H1 (cell line): ENCODE results near the gene SMIM13. TPM values are rescaled to one million over a fixed set of nuclear protein-coding genes. Genes with fewer than 3 reads are reported as not detected.

ENCODE experiments used
- CTCF ChIA-PET: fragments of 300-600 bp; sonication (Branson Sonifier 250); formaldehyde crosslinking; loops from one replicate; lab custom pipeline; 2021; ENCODE audit not compliant: partially characterized antibody; lab: Charles Lee
- POLR2A ChIA-PET: fragments of 300-600 bp; sonication (Branson Sonifier 250); formaldehyde crosslinking; loops from one replicate; lab custom pipeline; 2021; ENCODE audit warnings: inconsistent platforms; ENCODE audit not compliant: partially characterized antibody; lab: Charles Lee
- DNase-seq, 2 experiments: peaks; one replicate each; pipeline versions ENCODE4 v3.0.0 to v3.0.0-alpha.2; 2010 to 2022; ENCODE audit warnings: low spot score in 2 of 2, low read depth in 1 of 2, mixed read lengths in 1 of 2
- FAIRE-seq: peaks from 2 replicates; lab custom pipeline; 2011; peaks lifted over from hg19 to GRCh38; lab: Jason Lieb, UNC
- H2AFZ ChIP-seq: 2 replicates; pipeline ENCODE4 v1.8.1; 2012; ENCODE audit warnings: low read length, inconsistent platforms
- H2AK5ac ChIP-seq: 2 replicates; pipeline ENCODE4 v1.6.1; 2013; ENCODE audit warnings: low read depth, low read length
- H2BK120ac ChIP-seq: replicated peaks from 2 replicates; pipeline ENCODE3; 2013; ENCODE audit warnings: low read depth, low read length, inconsistent platforms
- H2BK12ac ChIP-seq: 2 replicates; pipeline ENCODE4 v1.6.1; 2013; ENCODE audit warnings: low read depth, low read length
- H2BK15ac ChIP-seq: 2 replicates; pipeline ENCODE4 v1.6.1; 2013; ENCODE audit warnings: low read length
- H2BK20ac ChIP-seq: 2 replicates; pipeline ENCODE4 v1.6.1; 2013; ENCODE audit warnings: low read length
- H2BK5ac ChIP-seq: 2 replicates; pipeline ENCODE4 v1.6.1; 2013; ENCODE audit warnings: low read depth, low read length
- H3K14ac ChIP-seq: 2 replicates; pipeline ENCODE4 v1.6.1; 2013; ENCODE audit warnings: inconsistent platforms; ENCODE audit not compliant: insufficient read length
- H3K18ac ChIP-seq: 2 replicates; pipeline ENCODE4 v1.6.1; 2013; ENCODE audit warnings: low read length; ENCODE audit errors: extremely low read depth
- H3K23ac ChIP-seq: 2 replicates; pipeline ENCODE4 v1.6.1; 2013; ENCODE audit warnings: inconsistent platforms; ENCODE audit not compliant: insufficient read length
- H3K23me2 ChIP-seq: 2 replicates; pipeline ENCODE4 v1.6.1; 2013; ENCODE audit warnings: low read depth, low read length
- H3K27ac ChIP-seq: 2 replicates; pipeline ENCODE4 v1.6.1; 2011; ENCODE audit warnings: low read depth, low read length, inconsistent platforms
- H3K27me3 ChIP-seq, 4 experiments: replicated peaks in 1 of 4; 1 replicate in 1 of 4; 2 replicates in 3 of 4; pipeline versions ENCODE4 v1.6.1 to v1.8.1; 2011 to 2013; ENCODE audit warnings: low read length in 3 of 4, mild to moderate bottlenecking in 3 of 4, inconsistent platforms in 2 of 4, mixed read lengths in 2 of 4, moderate library complexity in 1 of 4; ENCODE audit not compliant: control insufficient read depth in 3 of 4, insufficient read depth in 3 of 4; ENCODE audit errors: extremely low read depth in 1 of 4
- H3K36me3 ChIP-seq, 4 experiments: 2 replicates each; pipeline versions ENCODE4 v1.6.1 to v1.8.1; 2011 to 2013; ENCODE audit warnings: mild to moderate bottlenecking in 4 of 4, low read length in 3 of 4, moderate library complexity in 2 of 4, control low read depth in 1 of 4, inconsistent platforms in 1 of 4; ENCODE audit not compliant: insufficient read depth in 4 of 4, control insufficient read depth in 2 of 4
- H3K4ac ChIP-seq: replicated peaks from 2 replicates; pipeline ENCODE3; 2013; ENCODE audit warnings: low read length, low read depth, mixed read lengths, inconsistent platforms; ENCODE audit not compliant: insufficient read length
- H3K4me1 ChIP-seq, 4 experiments: replicated peaks in 1 of 4; 1 replicate in 1 of 4; 2 replicates in 3 of 4; pipeline versions ENCODE4 v1.6.1 to v1.8.1; 2011 to 2013; ENCODE audit warnings: low read length in 3 of 4, inconsistent platforms in 2 of 4, mixed read lengths in 1 of 4; ENCODE audit not compliant: insufficient read depth in 4 of 4, control insufficient read depth in 3 of 4
- H3K4me2 ChIP-seq, 2 experiments: 2 replicates each; pipeline versions ENCODE4 v1.6.1 to v1.8.1; 2011 to 2013; ENCODE audit warnings: low read depth in 2 of 2, low read length in 2 of 2, control low read depth in 1 of 2, inconsistent platforms in 1 of 2, mild to moderate bottlenecking in 1 of 2; ENCODE audit not compliant: insufficient read depth in 1 of 2
- H3K4me3 ChIP-seq, 4 experiments: fragments of 200-600, 300-600 bp in 1 of 4; sonication (generic), shearing (Covaris generic), sonication (Bioruptor Twin) in 1 of 4; 2 replicates each; pipeline versions ENCODE4 v1.5.1 to v1.8.1; 2011 to 2016; ENCODE audit warnings: low read length in 4 of 4, low read depth in 3 of 4, control low read depth in 2 of 4, inconsistent platforms in 2 of 4, mild to moderate bottlenecking in 2 of 4, mixed read lengths in 1 of 4, moderate library complexity in 1 of 4; ENCODE audit not compliant: insufficient read depth in 2 of 4; ENCODE audit errors: extremely low read depth in 1 of 4
- H3K56ac ChIP-seq: replicated peaks from 2 replicates; pipeline ENCODE3; 2013; ENCODE audit warnings: low read depth, mild to moderate bottlenecking, mixed read lengths, low read length, inconsistent platforms; ENCODE audit not compliant: insufficient read length
- H3K79me1 ChIP-seq: 2 replicates; pipeline ENCODE4 v1.6.1; 2013; ENCODE audit warnings: low read depth, low read length, control low read depth
- H3K79me2 ChIP-seq, 2 experiments: 2 replicates each; pipeline versions ENCODE4 v1.6.1 to v1.8.1; 2012 to 2013; ENCODE audit warnings: low read length in 2 of 2, mild to moderate bottlenecking in 2 of 2, inconsistent platforms in 1 of 2; ENCODE audit not compliant: insufficient read depth in 2 of 2, control insufficient read depth in 1 of 2
- H3K9ac ChIP-seq, 4 experiments: replicated peaks in 1 of 4; 1 replicate in 1 of 4; 2 replicates in 3 of 4; pipeline versions ENCODE4 v1.6.1 to v1.8.1; 2011 to 2013; ENCODE audit warnings: low read depth in 3 of 4, low read length in 3 of 4, control low read depth in 2 of 4, mild to moderate bottlenecking in 2 of 4, moderate library complexity in 2 of 4, inconsistent platforms in 1 of 4; ENCODE audit errors: extremely low read depth in 1 of 4
- H3K9me3 ChIP-seq, 2 experiments: 2 replicates each; pipeline versions ENCODE4 v1.6.1 to v1.8.1; 2012 to 2013; ENCODE audit warnings: mild to moderate bottlenecking in 2 of 2, moderate library complexity in 2 of 2, control low read depth in 1 of 2, inconsistent platforms in 1 of 2, low read depth in 1 of 2, low read length in 1 of 2, mixed read lengths in 1 of 2; ENCODE audit not compliant: insufficient read depth in 2 of 2
- H4K20me1 ChIP-seq, 2 experiments: replicated peaks in 1 of 2; 2 replicates each; pipeline versions ENCODE3 to v1.8.1; 2011 to 2013; ENCODE audit warnings: inconsistent platforms in 2 of 2, low read length in 2 of 2, mild to moderate bottlenecking in 1 of 2; ENCODE audit not compliant: insufficient read depth in 2 of 2, control insufficient read depth in 1 of 2
- H4K5ac ChIP-seq: 2 replicates; pipeline ENCODE4 v1.6.1; 2013; ENCODE audit warnings: low read length, low read depth, mixed read lengths, inconsistent platforms; ENCODE audit not compliant: insufficient read length
- H4K8ac ChIP-seq: 2 replicates; pipeline ENCODE4 v1.8.0; 2013; ENCODE audit warnings: mild to moderate bottlenecking, moderate library complexity, low read length, inconsistent platforms; ENCODE audit not compliant: insufficient read depth; ENCODE audit errors: extremely low read depth
- H4K91ac ChIP-seq: replicated peaks from 2 replicates; pipeline ENCODE3; 2013; ENCODE audit warnings: low read length, mixed read lengths, inconsistent platforms; ENCODE audit not compliant: insufficient read length
- BACH1 ChIP-seq: IDR thresholded peaks from 2 replicates; pipeline ENCODE4 v1.6.1; 2012; ENCODE audit warnings: low read length, improper control_type of control experiment
- BCL11A ChIP-seq, 2 experiments: IDR thresholded peaks; one replicate each; pipeline ENCODE4 v1.6.1; 2011; ENCODE audit warnings: low read depth in 2 of 2, low read length in 2 of 2, mild to moderate bottlenecking in 2 of 2
- HDAC2 ChIP-seq, 2 experiments: fragments of 300-600 bp in 1 of 2; sonication (generic) in 1 of 2; IDR thresholded peaks; 2 replicates each; pipeline ENCODE4 v1.6.1; 2011 to 2012; ENCODE audit warnings: low read depth in 2 of 2, low read length in 2 of 2, mild to moderate bottlenecking in 2 of 2, moderate library complexity in 2 of 2, borderline replicate concordance in 1 of 2, inconsistent platforms in 1 of 2
- JUN ChIP-seq: IDR thresholded peaks from 2 replicates; pipeline ENCODE4 v1.6.1; 2011; ENCODE audit warnings: low read depth, mild to moderate bottlenecking, improper control_type of control experiment, low read length
- NRF1 ChIP-seq: IDR thresholded peaks from 2 replicates; pipeline ENCODE4 v1.6.1; 2011; ENCODE audit warnings: mild to moderate bottlenecking, low read depth, low read length, improper control_type of control experiment
- RAD21 ChIP-seq, 2 experiments: IDR thresholded peaks in 1 of 2; conservative IDR thresholded peaks in 1 of 2; 2 replicates each; pipeline ENCODE4 v1.6.1; 2011; ENCODE audit warnings: low read depth in 2 of 2, low read length in 2 of 2, improper control_type of control experiment in 1 of 2, inconsistent platforms in 1 of 2, mild to moderate bottlenecking in 1 of 2, moderate library complexity in 1 of 2
- RBBP5 ChIP-seq: IDR thresholded peaks from 2 replicates; pipeline ENCODE4 v1.7.1; 2012; ENCODE audit warnings: low read depth, mild to moderate bottlenecking, inconsistent platforms, low read length, moderate library complexity, borderline replicate concordance
- RNF2 ChIP-seq: fragments of 200-900, 300-1000 bp; sonication (generic); IDR thresholded peaks from 2 replicates; pipeline ENCODE4 v1.7.1; 2016; ENCODE audit warnings: borderline replicate concordance, low read depth, mild to moderate bottlenecking, antibody characterized with exemption, low read length; ENCODE audit not compliant: poor library complexity, severe bottlenecking; ENCODE audit errors: missing control alignments
- SAP30 ChIP-seq: fragments of 300-600 bp; sonication (generic); IDR thresholded peaks from 2 replicates; pipeline ENCODE4 v1.7.1; 2012; ENCODE audit warnings: low read length, moderate library complexity, mild to moderate bottlenecking, inconsistent platforms; ENCODE audit not compliant: insufficient read depth, insufficient replicate concordance
- SIRT6 ChIP-seq: IDR thresholded peaks from one replicate; pipeline ENCODE4 v1.7.1; 2012; ENCODE audit warnings: low read length, inconsistent platforms
- SP4 ChIP-seq: IDR thresholded peaks from 2 replicates; pipeline ENCODE4 v1.6.1; 2012; ENCODE audit warnings: low read length, inconsistent platforms
- TAF7 ChIP-seq: optimal IDR thresholded peaks from 2 replicates; pipeline ENCODE3; 2011; ENCODE audit warnings: low read depth, mild to moderate bottlenecking, inconsistent platforms, low read length, moderate library complexity, borderline replicate concordance
- TCF12 ChIP-seq: IDR thresholded peaks from 2 replicates; pipeline ENCODE4 v1.6.1; 2011; ENCODE audit warnings: low read depth, mild to moderate bottlenecking, low read length
- TEAD4 ChIP-seq: IDR thresholded peaks from 2 replicates; pipeline ENCODE4 v1.6.1; 2012; ENCODE audit warnings: low read depth, low read length, inconsistent platforms, mixed read lengths
- WGBS, 2 experiments: shearing (Covaris generic) in 1 of 2; methylation state at CpG; one replicate each; pipeline versions ENCODE4 v1.1.6 to v1.1.7; 2013 to 2015; ENCODE audit warnings: low lambda C conversion rate in 2 of 2, mixed read lengths in 2 of 2, inconsistent platforms in 1 of 2, low coverage in 1 of 2, missing lambda C conversion rate in 1 of 2; ENCODE audit not compliant: insufficient replicate concordance in 2 of 2, insufficient coverage in 1 of 2, insufficient read length in 1 of 2; ENCODE audit errors: extremely low coverage in 1 of 2, missing lambda C conversion rate in 1 of 2; 5-methylcytosine and 5-hydroxymethylcytosine counted together
- polyA plus RNA-seq, 7 experiments: library from polyadenylated mRNA; depleted of rRNA in 3 of 7; stranded (reverse) in 5 of 7; unstranded in 2 of 7; fragments of >200 nt in 5 of 7; fragments of 200-250 nt in 2 of 7; gene quantifications; 1 replicate in 5 of 7; 2 replicates in 1 of 7; 4 replicates in 1 of 7; pipeline versions ENCODE4 v1.2.1 to v1.2.3, GENCODE V29; 2011 to 2013; ENCODE audit warnings: missing spikeins in 2 of 7, mixed read lengths in 2 of 7
- total RNA-seq: library from RNA; stranded (reverse); fragmentation: NEBNext Ultra II Directional; extraction: Animal tissue kit (Norgen Biotek cat#: 25700); gene quantifications from 2 replicates; pipeline ENCODE4 v1.2.1, GENCODE V29; 2021

SMIM13 gene
- total and polyA plus RNA-seq, 2 of the 8 experiments (the other 6 are each of a cell fraction or from before 2014, with no cell fraction given) = 1.7 to 10.6 TPM

DNA sequence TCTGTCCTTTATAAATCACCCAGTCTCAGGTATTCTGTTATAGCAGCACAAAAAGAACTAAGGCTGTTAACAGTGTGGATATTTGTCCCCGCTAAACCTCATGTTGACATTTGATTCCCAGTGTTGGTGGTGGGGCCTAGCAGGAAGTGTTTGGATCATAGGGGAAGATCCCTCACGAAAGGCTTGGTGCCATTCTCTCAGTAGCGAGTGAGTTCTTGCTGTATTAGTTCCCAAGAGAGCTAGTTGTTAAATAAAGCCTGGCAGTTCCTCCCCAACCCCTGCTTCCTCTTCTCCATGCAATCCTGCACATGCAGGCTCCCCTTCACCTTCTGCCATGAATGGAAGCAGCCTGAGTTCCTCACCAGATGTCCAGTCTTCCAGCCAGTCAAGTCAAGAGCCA lies 47.7 kb downstream of the SMIM13 start:
- H2AK5ac ChIP-seq = no peak overlapping the region
- TF ChIP-seq SAP30 (no peak), RNF2 (no peak), TCF12 (no peak), TAF7 (no peak), SP4 (no peak), BACH1 (no peak), BCL11A (IDR thresholded peaks at IDR 0.05; ENCODE audit: low read depth in 2 of 2, low read length in 2 of 2) (no peak), SIRT6 (no peak), NRF1 (no peak), RAD21 (IDR thresholded peaks at IDR 0.05 in 1 of 2, conservative IDR thresholded peaks at IDR 0.05 in 1 of 2; ENCODE audit: low read depth in 2 of 2, low read length in 2 of 2) (no peak), HDAC2 (IDR thresholded peaks at IDR 0.05; ENCODE audit: borderline replicate concordance in 1 of 2, low read depth in 2 of 2, low read length in 2 of 2) (no peak), JUN (no peak), RBBP5 (no peak), TEAD4 (no peak)
- TF ChIP-seq, all 59 proteins: peak for 0
- Histone ChIP-seq H2BK5ac (no peak overlapping the region), H4K20me1 (no peaks in the 10 kb centered on the region), H3K4ac (no peak overlapping the region), H4K8ac (no peak overlapping the region), H3K79me1 (no peaks in the 10 kb centered on the region), H2BK15ac (no peak overlapping the region), H2BK20ac (no peak overlapping the region), H3K36me3 (no peaks in the 10 kb centered on the region), H3K56ac (no peak overlapping the region), H3K14ac (no peak overlapping the region), H3K9ac (no peak overlapping the region), H3K27me3 (no peaks in the 10 kb centered on the region), H3K4me1 (peaks cover 1 to 7% (median 3%) of the 10 kb centered on the region in 4 experiments; a peak in 3 of 7 replicates), H3K23ac (no peak overlapping the region), H4K91ac (no peak overlapping the region), H3K27ac (no peak overlapping the region), H2BK12ac (no peak overlapping the region), H3K79me2 (no peaks in the 10 kb centered on the region), H3K23me2 (no peaks in the 10 kb centered on the region), H3K4me3 (no peak overlapping the region), H2AFZ (no peak overlapping the region), H3K9me3 (no peaks in the 10 kb centered on the region), H3K4me2 (no peak overlapping the region), H2BK120ac (no peak overlapping the region), H4K5ac (no peak overlapping the region), H3K18ac (no peak overlapping the region)
- ChIA-PET POLR2A (no interaction called here), CTCF (no interaction called here)
- DNase-seq (no peak), FAIRE-seq (no peak)
- WGBS, 2 experiments = 79% methylated on average over 3 of the region's 3 CpGs; no CpG with 5 or more reads in 1 of the 2 experiments
